Measurements from ENCODE around the gene ST3GAL4.

Gene ST3GAL4

DNA sequence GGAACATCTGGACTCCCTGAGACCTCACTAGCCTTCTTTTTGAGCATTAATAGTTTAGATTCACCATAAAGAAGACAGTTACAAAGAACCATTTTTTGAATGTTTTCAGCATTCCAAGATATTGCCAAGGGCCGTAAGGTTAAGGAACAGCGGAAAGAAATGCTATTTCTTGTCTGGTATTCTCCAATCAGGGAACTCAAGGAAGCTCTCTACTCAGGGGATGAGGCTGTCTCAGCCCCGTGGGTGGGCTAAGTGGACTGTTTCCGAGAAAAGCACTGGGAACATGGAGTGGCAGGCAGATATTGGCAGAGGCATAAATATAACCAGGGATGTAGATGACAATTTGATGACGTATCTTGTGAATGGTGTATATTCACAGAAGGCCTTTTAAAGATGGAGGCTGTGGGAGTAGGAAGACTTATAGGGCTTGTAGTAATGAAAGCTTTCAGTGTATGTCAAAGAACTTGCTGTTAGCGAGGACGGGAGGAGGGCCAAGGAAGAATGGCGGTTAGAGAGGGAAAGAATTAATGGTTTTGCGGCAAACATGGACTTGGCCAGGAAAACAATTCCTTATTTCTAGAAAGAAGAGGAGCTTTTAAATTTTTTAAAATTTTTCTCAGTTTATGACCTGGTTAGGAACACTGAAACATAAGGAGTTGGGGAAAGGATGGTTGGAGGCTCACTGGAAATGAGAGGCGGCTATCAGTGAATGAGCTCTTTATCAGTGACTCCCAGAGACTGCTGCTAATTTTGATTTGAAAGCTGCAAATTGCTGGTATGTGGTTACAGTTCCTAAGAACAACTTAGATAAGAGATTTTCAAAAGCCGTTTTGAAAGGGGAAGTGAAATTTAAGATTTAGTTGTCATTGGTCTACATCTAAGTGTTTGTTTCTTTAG is 64.6 kb downstream of the ST3GAL4 start:
- H3K36me3 ChIP-seq (ENCODE audit: control insufficient read depth in 2 of 2, insufficient read depth in 1 of 2, low read length in 2 of 2), result no peaks in the 10 kb centered on the region
- no peak overlapping the region for H3K4me3 ChIP-seq (ENCODE audit: low read depth, low read length)
- ChIA-PET POLR2A (interaction anchor here (0.6 kb wide), 1 partner anchor 46 kb away, joined by 3 read pairs; no protein-coding TSS in a partner anchor), CTCF (interaction anchor here (0.6 to 1.6 kb wide), 4 partner anchors 14 to 336 kb away, joined by 3 to 6 read pairs (median 4); no protein-coding TSS in a partner anchor)
- H3K27ac ChIP-seq (ENCODE audit: extremely low read depth, low read depth, low read length), result no peak overlapping the region
- no peak for TF ChIP-seq YY2 (tag by site-specific recombination; IDR thresholded peaks at IDR 0.05)
- TF ChIP-seq BCL11A (tag by site-specific recombination; IDR thresholded peaks at IDR 0.05; ENCODE audit: low read depth), result no peak
- TF ChIP-seq, protein P1, sequence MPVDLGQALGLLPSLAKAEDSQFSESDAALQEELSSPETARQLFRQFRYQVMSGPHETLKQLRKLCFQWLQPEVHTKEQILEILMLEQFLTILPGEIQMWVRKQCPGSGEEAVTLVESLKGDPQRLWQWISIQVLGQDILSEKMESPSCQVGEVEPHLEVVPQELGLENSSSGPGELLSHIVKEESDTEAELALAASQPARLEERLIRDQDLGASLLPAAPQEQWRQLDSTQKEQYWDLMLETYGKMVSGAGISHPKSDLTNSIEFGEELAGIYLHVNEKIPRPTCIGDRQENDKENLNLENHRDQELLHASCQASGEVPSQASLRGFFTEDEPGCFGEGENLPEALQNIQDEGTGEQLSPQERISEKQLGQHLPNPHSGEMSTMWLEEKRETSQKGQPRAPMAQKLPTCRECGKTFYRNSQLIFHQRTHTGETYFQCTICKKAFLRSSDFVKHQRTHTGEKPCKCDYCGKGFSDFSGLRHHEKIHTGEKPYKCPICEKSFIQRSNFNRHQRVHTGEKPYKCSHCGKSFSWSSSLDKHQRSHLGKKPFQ (tag by site-specific recombination; IDR thresholded peaks at IDR 0.05), result no peak
- no peak for TF ChIP-seq HOXC10 (CRISPR knock-in tag; IDR thresholded peaks at IDR 0.05)
- no peaks in the 10 kb centered on the region for H3K4me1 ChIP-seq (ENCODE audit: control insufficient read depth, insufficient read depth, low read length)
- H3K9me3 ChIP-seq (ENCODE audit: control insufficient read depth, insufficient read depth, low read depth, low read length), result no peaks in the 10 kb centered on the region

DNA sequence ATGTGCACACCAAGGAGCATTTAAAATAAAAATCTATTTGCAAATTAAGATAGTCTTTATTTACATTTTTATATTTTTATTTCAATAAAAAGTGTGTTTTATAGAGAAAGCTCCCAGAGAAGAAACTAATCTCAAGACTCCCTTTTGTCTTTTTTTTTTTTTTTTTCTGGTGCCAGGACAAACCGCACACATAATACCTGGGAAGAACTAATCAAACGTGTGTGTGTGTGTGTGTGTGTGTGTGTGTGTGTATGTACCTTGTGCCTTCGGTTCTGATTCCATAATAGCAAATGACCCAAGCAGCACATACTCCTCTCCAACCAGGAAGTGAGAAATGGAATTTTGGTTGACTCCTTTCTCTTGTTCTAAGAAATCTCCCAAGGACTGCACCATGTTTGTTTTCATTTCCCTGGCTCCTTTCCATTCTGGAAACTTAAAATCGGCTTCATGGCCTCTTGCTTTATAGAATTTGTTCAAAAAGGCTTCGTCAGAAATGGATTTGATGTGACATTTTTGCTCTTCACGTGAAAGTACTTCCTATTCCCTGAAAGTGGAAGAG is 65.3 kb downstream of the ST3GAL4 start:
- TF ChIP-seq ZBTB20 (tag by site-specific recombination; IDR thresholded peaks at IDR 0.05), result no peak
- Histone ChIP-seq H3K4me3 (ENCODE audit: low read depth, low read length) (no peak overlapping the region), H3K9me3 (ENCODE audit: control insufficient read depth, insufficient read depth, low read depth, low read length) (no peaks in the 10 kb centered on the region), H3K4me1 (ENCODE audit: control insufficient read depth, insufficient read depth, low read length) (no peaks in the 10 kb centered on the region), H3K27ac (ENCODE audit: extremely low read depth, low read depth, low read length) (no peak overlapping the region), H3K36me3 (ENCODE audit: control insufficient read depth in 2 of 2, insufficient read depth in 1 of 2, low read length in 2 of 2) (no peaks in the 10 kb centered on the region)
- ChIA-PET CTCF (interaction anchor here (0.6 to 1.9 kb wide), 5 partner anchors 14 to 111 kb away, joined by 3 to 7 read pairs (median 5); no protein-coding TSS in a partner anchor), POLR2A (interaction anchor here (0.6 kb wide), 1 partner anchor 45 kb away, joined by 3 read pairs; no protein-coding TSS in a partner anchor)

DNA sequence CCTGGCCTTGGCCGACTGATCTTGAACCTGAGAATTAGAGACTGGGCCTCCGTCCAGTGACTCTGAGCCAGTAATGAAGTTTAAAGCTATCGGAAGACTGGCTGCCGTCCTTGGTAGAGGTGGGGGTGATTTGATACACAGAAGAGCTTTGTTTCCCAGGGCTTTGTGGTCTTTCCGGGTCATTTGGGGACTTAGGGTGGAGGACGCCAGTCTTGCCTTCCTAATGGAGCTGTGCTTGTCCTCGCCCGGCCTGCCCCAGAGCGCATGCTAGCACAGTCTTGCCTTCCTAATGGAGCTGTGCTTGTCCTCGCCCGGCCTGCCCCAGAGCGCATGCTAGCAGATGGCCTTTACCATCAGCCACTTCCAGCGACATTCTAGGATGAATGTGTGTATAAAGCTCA is 65.8 kb downstream of the ST3GAL4 start:
- CTCF ChIA-PET, result interaction anchor here (0.6 to 1.9 kb wide), 4 partner anchors 20 to 111 kb away, joined by 3 to 7 read pairs (median 6); no protein-coding TSS in a partner anchor

More for the DNA sequence above, 65.8 kb downstream of the ST3GAL4 start:
- TF ChIP-seq, protein P2, sequence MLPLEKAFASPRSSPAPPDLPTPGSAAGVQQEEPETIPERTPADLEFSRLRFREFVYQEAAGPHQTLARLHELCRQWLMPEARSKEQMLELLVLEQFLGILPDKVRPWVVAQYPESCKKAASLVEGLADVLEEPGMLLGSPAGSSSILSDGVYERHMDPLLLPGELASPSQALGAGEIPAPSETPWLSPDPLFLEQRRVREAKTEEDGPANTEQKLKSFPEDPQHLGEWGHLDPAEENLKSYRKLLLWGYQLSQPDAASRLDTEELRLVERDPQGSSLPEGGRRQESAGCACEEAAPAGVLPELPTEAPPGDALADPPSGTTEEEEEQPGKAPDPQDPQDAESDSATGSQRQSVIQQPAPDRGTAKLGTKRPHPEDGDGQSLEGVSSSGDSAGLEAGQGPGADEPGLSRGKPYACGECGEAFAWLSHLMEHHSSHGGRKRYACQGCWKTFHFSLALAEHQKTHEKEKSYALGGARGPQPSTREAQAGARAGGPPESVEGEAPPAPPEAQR (tag by site-specific recombination; IDR thresholded peaks at IDR 0.05), result no peak
- no peak for TF ChIP-seq ZNF837 (tag by site-specific recombination; IDR thresholded peaks at IDR 0.05)
- no peak for TF ChIP-seq ZNF621 (tag by site-specific recombination; IDR thresholded peaks at IDR 0.05)
- no peak for TF ChIP-seq ZBTB20 (tag by site-specific recombination; IDR thresholded peaks at IDR 0.05)
- TF ChIP-seq, protein P3, sequence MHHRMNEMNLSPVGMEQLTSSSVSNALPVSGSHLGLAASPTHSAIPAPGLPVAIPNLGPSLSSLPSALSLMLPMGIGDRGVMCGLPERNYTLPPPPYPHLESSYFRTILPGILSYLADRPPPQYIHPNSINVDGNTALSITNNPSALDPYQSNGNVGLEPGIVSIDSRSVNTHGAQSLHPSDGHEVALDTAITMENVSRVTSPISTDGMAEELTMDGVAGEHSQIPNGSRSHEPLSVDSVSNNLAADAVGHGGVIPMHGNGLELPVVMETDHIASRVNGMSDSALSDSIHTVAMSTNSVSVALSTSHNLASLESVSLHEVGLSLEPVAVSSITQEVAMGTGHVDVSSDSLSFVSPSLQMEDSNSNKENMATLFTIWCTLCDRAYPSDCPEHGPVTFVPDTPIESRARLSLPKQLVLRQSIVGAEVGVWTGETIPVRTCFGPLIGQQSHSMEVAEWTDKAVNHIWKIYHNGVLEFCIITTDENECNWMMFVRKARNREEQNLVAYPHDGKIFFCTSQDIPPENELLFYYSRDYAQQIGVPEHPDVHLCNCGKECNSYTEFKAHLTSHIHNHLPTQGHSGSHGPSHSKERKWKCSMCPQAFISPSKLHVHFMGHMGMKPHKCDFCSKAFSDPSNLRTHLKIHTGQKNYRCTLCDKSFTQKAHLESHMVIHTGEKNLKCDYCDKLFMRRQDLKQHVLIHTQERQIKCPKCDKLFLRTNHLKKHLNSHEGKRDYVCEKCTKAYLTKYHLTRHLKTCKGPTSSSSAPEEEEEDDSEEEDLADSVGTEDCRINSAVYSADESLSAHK (tag by site-specific recombination; IDR thresholded peaks at IDR 0.05), result no peak
- TF ChIP-seq, protein P4, sequence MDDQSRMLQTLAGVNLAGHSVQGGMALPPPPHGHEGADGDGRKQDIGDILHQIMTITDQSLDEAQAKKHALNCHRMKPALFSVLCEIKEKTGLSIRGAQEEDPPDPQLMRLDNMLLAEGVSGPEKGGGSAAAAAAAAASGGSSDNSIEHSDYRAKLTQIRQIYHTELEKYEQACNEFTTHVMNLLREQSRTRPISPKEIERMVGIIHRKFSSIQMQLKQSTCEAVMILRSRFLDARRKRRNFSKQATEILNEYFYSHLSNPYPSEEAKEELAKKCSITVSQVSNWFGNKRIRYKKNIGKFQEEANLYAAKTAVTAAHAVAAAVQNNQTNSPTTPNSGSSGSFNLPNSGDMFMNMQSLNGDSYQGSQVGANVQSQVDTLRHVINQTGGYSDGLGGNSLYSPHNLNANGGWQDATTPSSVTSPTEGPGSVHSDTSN (CRISPR knock-in tag; IDR thresholded peaks at IDR 0.05), result no peak
- TF ChIP-seq ZNF157 (tag by site-specific recombination; IDR thresholded peaks at IDR 0.05), result no peak
- TF ChIP-seq, protein P5, sequence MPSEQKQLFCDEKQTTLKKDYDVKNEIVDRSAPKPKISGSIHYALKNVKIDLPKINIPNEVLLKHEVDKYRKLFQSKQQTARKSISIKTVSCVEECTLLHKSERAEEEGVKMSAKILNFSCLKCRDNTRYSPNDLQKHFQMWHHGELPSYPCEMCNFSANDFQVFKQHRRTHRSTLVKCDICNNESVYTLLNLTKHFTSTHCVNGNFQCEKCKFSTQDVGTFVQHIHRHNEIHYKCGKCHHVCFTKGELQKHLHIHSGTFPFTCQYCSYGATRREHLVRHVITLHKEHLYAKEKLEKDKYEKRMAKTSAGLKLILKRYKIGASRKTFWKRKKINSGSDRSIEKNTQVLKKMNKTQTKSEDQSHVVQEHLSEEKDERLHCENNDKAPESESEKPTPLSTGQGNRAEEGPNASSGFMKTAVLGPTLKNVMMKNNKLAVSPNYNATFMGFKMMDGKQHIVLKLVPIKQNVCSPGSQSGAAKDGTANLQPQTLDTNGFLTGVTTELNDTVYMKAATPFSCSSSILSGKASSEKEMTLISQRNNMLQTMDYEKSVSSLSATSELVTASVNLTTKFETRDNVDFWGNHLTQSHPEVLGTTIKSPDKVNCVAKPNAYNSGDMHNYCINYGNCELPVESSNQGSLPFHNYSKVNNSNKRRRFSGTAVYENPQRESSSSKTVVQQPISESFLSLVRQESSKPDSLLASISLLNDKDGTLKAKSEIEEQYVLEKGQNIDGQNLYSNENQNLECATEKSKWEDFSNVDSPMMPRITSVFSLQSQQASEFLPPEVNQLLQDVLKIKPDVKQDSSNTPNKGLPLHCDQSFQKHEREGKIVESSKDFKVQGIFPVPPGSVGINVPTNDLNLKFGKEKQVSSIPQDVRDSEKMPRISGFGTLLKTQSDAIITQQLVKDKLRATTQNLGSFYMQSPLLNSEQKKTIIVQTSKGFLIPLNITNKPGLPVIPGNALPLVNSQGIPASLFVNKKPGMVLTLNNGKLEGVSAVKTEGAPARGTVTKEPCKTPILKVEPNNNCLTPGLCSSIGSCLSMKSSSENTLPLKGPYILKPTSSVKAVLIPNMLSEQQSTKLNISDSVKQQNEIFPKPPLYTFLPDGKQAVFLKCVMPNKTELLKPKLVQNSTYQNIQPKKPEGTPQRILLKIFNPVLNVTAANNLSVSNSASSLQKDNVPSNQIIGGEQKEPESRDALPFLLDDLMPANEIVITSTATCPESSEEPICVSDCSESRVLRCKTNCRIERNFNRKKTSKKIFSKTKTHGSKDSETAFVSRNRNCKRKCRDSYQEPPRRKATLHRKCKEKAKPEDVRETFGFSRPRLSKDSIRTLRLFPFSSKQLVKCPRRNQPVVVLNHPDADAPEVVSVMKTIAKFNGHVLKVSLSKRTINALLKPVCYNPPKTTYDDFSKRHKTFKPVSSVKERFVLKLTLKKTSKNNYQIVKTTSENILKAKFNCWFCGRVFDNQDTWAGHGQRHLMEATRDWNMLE (tag by site-specific recombination; conservative IDR thresholded peaks at IDR 0.05; ENCODE audit: low read depth), result no peak
- TF ChIP-seq KLF16 (tag by site-specific recombination; IDR thresholded peaks at IDR 0.05), result no peak
- TF ChIP-seq GLI4 (tag by site-specific recombination; IDR thresholded peaks at IDR 0.05), result no peak
- H3K9me3 ChIP-seq (ENCODE audit: control insufficient read depth, insufficient read depth, low read depth, low read length), result no peaks in the 10 kb centered on the region
- POLR2A ChIA-PET, result no interaction called here
- no peak overlapping the region for H3K4me3 ChIP-seq (ENCODE audit: low read depth, low read length)
- no peaks in the 10 kb centered on the region for H3K4me1 ChIP-seq (ENCODE audit: control insufficient read depth, insufficient read depth, low read length)
- no peak overlapping the region for H3K27ac ChIP-seq (ENCODE audit: extremely low read depth, low read depth, low read length)
- no peaks in the 10 kb centered on the region for H3K36me3 ChIP-seq (ENCODE audit: control insufficient read depth in 2 of 2, insufficient read depth in 1 of 2, low read length in 2 of 2)
